ENCODE measurements around the gene FARS2.

The FARS2 gene

DNA sequence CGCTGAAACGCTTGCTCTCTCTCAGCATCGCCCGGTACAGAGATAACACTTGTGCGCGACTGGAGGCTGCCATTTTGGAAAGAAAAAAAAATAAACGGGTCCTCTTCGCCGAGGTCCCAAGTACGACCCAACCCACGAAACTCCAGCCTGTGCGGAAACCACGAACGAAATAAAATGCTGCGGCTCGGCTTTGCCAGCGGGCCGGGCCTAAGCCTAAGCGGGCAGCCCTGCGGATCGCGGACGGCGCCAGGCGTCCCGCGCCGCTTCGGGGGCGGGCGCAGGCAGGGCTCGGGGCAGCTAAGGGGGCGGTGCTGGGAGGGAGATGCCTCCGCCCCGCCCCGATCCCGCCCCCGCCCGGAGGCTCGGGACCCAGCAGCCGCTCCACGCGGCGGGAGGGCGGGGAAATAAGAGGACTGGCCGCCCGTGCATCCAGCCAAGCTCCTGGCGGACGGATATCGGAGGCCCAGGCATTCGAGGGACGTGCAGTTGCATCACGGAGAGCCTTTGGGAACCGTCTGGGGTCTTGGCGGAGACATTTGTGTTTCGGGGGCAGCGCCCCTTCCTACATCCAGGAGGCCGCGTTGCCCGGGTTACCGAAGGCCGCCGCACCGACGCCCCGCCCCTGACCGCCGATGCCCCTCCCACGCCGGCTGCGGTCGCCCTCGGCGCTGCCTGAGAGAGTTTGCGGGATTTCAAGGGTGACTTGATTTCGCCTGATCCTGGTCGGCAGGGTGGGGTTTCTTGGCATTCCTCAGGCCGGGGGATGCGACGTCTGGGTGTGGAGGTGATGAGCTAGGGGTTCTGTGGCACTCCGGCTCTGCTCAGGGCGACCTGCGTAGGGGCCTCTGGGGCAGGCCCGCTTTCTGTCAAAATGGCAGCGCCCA, at the start of gene FARS2, which contains the start of gene LYRM4:
TSS of gene FARS2 (plus strand) at position 853 of the 884 bp plus-strand sequence.
TSS of gene LYRM4 (minus strand) at position 290 of the 884 bp plus-strand sequence. CDS start at position 73, 217 bp downstream.
- peak; percentile 82 for DNase-seq

DNA sequence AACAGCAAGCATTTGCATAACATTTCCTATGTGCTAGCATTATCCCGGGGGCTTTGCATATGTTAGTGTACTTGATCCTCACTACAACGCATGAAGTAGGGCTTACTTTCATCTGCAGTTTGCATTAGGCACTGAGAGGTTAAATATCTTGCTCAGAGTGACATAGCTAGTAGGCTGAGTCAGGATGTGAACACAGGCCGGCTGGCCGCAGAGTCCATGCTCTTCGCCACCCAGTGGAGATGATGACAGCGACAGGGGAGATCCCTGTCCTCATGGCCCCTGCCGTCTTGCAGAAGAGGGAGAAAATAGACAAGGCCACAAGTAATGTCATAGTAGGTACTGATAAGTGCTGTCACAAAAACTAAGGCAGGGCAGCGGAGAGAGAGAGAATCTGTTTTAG, 47.5 kb upstream of the FARS2 start:
- DNase-seq = no peak

- no peak for DNase-seq
These were observed 46.7 kb upstream of the FARS2 start for GRCh38 chr6:5214570-5215052.

DNA sequence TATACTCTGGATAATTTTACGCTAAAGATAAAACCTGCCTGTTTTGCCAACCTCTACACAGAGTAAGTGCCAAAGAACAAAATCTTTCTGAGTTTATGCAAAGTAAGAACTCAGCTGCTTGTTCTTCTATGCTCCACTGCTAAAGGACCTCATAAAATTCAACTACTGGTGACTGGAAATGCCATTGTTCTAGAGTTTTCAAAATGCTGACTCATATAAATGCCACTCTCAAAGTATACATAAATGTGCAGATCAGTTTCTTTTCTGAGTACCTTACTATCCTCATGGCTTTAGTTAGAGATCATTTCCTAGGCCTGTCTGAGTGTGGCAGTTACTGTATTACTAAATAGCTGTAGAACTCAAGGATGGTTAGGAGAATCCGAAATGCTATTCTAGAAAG, 46.2 kb upstream of the FARS2 start:
- no peak for DNase-seq

DNA sequence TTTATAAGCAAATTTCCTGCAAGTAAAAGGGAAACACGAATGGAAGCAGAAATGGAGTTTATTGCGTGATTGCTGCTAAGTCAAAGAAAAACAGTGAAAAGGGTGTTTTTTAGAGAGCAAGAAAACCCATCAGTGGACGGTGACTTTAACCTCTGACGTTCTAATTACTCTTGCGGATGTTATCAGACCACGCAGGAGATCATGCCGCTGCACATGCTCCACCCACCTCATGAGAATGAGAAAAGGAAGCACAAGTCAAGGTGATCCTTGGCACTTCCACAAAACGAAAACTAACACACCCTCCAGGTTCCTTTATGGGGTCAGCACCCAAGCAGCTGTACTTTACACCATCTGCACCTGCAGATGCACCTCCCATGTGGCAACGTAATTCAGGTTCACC, 45.5 kb upstream of the FARS2 start:
- DNase-seq = no peak

GRCh38 chr6:5217356-5217755, 44.0 kb upstream of the FARS2 start:
- DNase-seq = no peak

- peak; percentile 28 for DNase-seq
These were observed 42.2 kb upstream of the FARS2 start for GRCh38 chr6:5219011-5219691.

GRCh38 chr6:5220443-5220842, 40.9 kb upstream of the FARS2 start:
- no peak for DNase-seq

GRCh38 chr6:5223309-5223708, 38.0 kb upstream of the FARS2 start:
- no peak for DNase-seq

GRCh38 chr6:5229356-5229755, 32.0 kb upstream of the FARS2 start:
- DNase-seq = no peak

DNA sequence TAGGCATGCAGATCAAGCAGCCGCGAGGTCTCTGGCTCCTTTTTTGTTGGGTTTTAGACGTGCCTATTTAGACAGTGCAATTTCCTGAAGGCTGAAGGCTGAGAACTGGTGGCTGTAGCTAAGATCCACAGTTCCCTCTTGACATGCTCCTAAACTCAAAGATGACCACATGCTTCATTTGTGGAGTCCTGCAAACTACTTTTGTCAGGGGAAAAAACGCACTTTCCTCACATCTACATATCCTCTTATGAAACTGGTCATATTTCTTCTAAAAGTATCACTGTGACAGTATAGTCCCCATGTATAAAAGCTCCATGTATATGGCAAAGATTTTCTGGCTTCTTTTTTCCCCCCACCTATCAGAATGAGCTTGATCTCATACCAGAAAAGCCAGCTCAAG, 31.2 kb upstream of the FARS2 start:
- DNase-seq = no peak

GRCh38 chr6:5231289-5231688, 30.0 kb upstream of the FARS2 start:
- no peak for DNase-seq

GRCh38 chr6:5234874-5235273, 26.4 kb upstream of the FARS2 start:
- DNase-seq = no peak

- no peak for DNase-seq
These were observed 25.5 kb upstream of the FARS2 start for GRCh38 chr6:5235830-5236229.

GRCh38 chr6:5237805-5238204, 23.5 kb upstream of the FARS2 start:
- no peak for DNase-seq

- DNase-seq = no peak
These were observed 23.0 kb upstream of the FARS2 start for GRCh38 chr6:5238336-5238735.

DNA sequence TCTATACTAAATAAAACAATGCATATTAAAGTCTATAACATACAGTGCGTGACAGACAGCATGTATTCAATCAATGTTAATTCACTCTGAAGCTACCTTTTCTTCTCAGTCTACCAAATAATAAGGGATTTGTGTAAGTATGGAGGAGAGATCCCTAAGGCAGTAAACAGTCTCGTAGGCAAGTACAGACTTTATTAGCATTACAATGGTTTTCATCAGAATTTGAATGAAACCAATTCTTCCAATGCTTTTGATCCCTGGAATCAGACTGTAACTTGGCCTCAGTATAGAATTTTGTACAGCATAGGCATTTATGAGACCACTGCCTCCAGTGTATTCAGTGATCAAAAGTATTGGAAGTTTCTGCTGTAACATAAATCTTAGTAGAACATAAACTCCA, 20.1 kb upstream of the FARS2 start:
- no peak for DNase-seq

GRCh38 chr6:5243069-5243468, 18.2 kb upstream of the FARS2 start:
- DNase-seq = no peak

DNA sequence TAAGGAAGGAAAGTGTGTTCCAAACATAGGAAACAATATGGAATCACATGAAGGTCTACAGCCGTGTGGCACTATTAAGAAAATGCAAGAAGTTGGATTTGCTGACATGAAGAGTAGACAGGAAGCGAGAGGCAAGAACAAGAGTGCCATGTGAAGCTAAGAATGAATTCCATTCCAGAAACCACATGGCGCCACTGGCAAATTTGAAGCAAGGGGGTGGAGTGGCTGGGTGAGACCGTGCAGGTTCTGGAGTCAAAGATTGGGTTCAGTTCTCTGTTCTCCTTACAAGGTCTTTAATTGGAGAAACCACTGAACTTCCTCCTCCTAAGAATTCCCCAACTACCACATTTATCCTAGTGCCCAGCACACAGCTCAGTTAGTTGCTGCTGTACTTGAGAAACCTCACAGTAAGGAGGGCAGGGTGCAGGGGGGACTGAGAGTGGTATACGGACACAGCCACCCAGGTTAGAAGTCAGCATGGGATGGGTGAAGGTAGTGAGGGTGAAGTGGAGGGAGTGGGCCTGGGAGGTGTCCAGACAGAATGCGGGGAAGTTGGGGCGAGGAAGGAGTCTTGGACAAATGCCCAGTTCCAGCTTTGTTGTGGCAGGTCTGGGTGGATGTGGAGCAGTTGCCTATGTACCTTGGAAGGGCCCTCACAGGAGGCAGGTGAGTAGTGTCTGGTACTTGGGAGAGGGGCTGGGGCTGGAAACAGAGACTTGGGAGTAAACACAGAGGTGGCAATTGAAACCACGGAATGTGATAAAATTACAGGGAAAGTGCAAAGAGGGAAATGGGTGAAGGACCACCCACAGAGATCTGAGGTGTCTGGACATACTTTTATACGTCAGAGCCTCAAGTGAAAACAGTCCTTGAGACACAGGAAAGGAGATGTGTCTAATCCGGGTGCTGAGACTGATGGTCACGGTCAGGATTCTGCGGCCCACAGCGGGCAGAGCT, 14.9 kb upstream of the FARS2 start:
- no peak for DNase-seq

DNA sequence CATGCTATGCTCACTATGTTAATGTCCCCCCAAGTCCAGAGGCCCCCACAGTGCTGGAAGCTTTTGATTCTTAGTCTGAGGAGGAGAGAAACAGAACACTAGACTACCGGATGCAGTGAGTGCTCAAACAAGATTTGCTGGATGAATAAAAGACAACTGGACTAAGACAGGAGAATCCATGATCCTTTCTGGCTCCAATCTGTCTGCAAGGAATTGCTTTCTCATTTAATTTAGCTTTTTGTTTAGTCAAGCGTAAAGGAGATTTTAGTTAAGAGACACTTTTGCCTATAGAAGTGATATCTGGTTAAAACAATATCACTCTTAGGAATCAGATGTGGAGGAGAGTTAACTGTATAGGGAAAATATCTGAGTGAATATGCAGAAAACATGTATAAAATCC, 14.1 kb upstream of the FARS2 start:
- no peak for DNase-seq

GRCh38 chr6:5248302-5249098, 12.8 kb upstream of the FARS2 start:
- no peak for DNase-seq
